Measurements from ENCODE around the gene DZANK1.
"Not testable (repeated sequence)": the region's sequence is repeated elsewhere in the genome, so short reads cannot be mapped to it uniquely, and the experiment has no call there.

- TF ChIP-seq CTCF, POLR2A, POLR2AphosphoS5 (IDR thresholded peaks at IDR 0.05): not testable (repeated sequence)
These were observed 91.3 kb downstream of the DZANK1 start for GRCh38 chr20:18375551-18375950.

All from breast epithelium (tissue), 3 donors.